ENCODE results near the gene FSCB.

The FSCB gene

GRCh38 chr14:44463356-44464004, 43.6 kb downstream of the FSCB start:
- Histone ChIP-seq H3K9me3 (ENCODE audit: control insufficient read depth, insufficient read depth, low read depth, low read length) (no peaks in the 10 kb centered on the region), H3K36me3 (ENCODE audit: control insufficient read depth in 2 of 2, insufficient read depth in 1 of 2, low read length in 2 of 2) (no peaks in the 10 kb centered on the region), H3K4me3 (ENCODE audit: low read depth, low read length) (no peak overlapping the region), H3K27ac (ENCODE audit: extremely low read depth, low read depth, low read length) (no peak overlapping the region), H3K4me1 (ENCODE audit: control insufficient read depth, insufficient read depth, low read length) (no peaks in the 10 kb centered on the region)
- TF ChIP-seq ZNF341 (tag by site-specific recombination; IDR thresholded peaks at IDR 0.05; ENCODE audit: low read depth) (no peak), ZNF202 (tag by site-specific recombination; IDR thresholded peaks at IDR 0.05; ENCODE audit: borderline replicate concordance) (no peak), ZSCAN4 (tag by site-specific recombination; IDR thresholded peaks at IDR 0.05) (no peak)
- ChIA-PET CTCF (no interaction called here), POLR2A (no interaction called here)

GRCh38 chr14:44462381-44462780, 44.7 kb downstream of the FSCB start:
- ChIA-PET POLR2A (no interaction called here), CTCF (no interaction called here)
- no peak overlapping the region for H3K4me3 ChIP-seq (ENCODE audit: low read depth, low read length)

GRCh38 chr14:44461811-44462210, 45.3 kb downstream of the FSCB start:
- POLR2A ChIA-PET = no interaction called here
- no peak overlapping the region for H3K4me3 ChIP-seq (ENCODE audit: low read depth, low read length)
- no peaks in the 10 kb centered on the region for H3K9me3 ChIP-seq (ENCODE audit: control insufficient read depth, insufficient read depth, low read depth, low read length)
- H3K27ac ChIP-seq (ENCODE audit: extremely low read depth, low read depth, low read length) = no peak overlapping the region
- H3K4me1 ChIP-seq (ENCODE audit: control insufficient read depth, insufficient read depth, low read length) = no peaks in the 10 kb centered on the region
- CTCF ChIA-PET = no interaction called here
- no peaks in the 10 kb centered on the region for H3K36me3 ChIP-seq (ENCODE audit: control insufficient read depth in 2 of 2, insufficient read depth in 1 of 2, low read length in 2 of 2)
- no peak for TF ChIP-seq ZNF596 (tag by site-specific recombination; IDR thresholded peaks at IDR 0.05)
- no peak for TF ChIP-seq ZNF529 (tag by site-specific recombination; IDR thresholded peaks at IDR 0.05; ENCODE audit: insufficient replicate concordance)
- no peak for TF ChIP-seq BCL11A (tag by site-specific recombination; IDR thresholded peaks at IDR 0.05; ENCODE audit: low read depth)
- TF ChIP-seq ELK4 (IDR thresholded peaks at IDR 0.05; ENCODE audit: borderline replicate concordance, low read depth, low read length) = no peak
- no peak for TF ChIP-seq ZNF692 (tag by site-specific recombination; IDR thresholded peaks at IDR 0.05)
- no peak for TF ChIP-seq ZFP3 (tag by site-specific recombination; IDR thresholded peaks at IDR 0.05; ENCODE audit: low read depth)
- no peak for TF ChIP-seq ZNF174 (tag by site-specific recombination; IDR thresholded peaks at IDR 0.05)
- no peak for TF ChIP-seq ZNF335 (tag by site-specific recombination; conservative IDR thresholded peaks at IDR 0.05)
- no peak for TF ChIP-seq ZNF677 (tag by site-specific recombination; IDR thresholded peaks at IDR 0.05)
- no peak for TF ChIP-seq ZNF114 (tag by site-specific recombination; IDR thresholded peaks at IDR 0.05)

More at GRCh38 chr14:44462381-44462780, 44.7 kb downstream of the FSCB start:
- Histone ChIP-seq H3K9me3 (ENCODE audit: control insufficient read depth, insufficient read depth, low read depth, low read length) (no peaks in the 10 kb centered on the region), H3K4me1 (ENCODE audit: control insufficient read depth, insufficient read depth, low read length) (no peaks in the 10 kb centered on the region), H3K36me3 (ENCODE audit: control insufficient read depth in 2 of 2, insufficient read depth in 1 of 2, low read length in 2 of 2) (no peaks in the 10 kb centered on the region), H3K27ac (ENCODE audit: extremely low read depth, low read depth, low read length) (no peak overlapping the region)
- no peak for TF ChIP-seq PRDM2 (tag by site-specific recombination; IDR thresholded peaks at IDR 0.05; ENCODE audit: borderline replicate concordance)
